Measurements from ENCODE around the gene LLGL2. TPM values are rescaled to one million over a fixed set of nuclear protein-coding genes. Genes with fewer than 3 reads are reported as not detected.

LLGL2 gene
- total and polyA plus RNA-seq, 2 experiments from 2014 or later = 35.2 to 40.3 TPM

GRCh38 chr17:75566416-75566815, 40.9 kb downstream of the LLGL2 start:
- H3K4me1 ChIP-seq (ENCODE audit: low read depth) = no peaks in the 10 kb centered on the region
- H3K36me3 ChIP-seq = no peaks in the 10 kb centered on the region
- no peaks in the 10 kb centered on the region for H3K27me3 ChIP-seq
- H3K27ac ChIP-seq = no peak overlapping the region
- no peak for DNase-seq (ENCODE audit: low read depth in 1 of 2, low spot score in 1 of 2)
- H3K9me3 ChIP-seq (ENCODE audit: low read depth) = no peaks in the 10 kb centered on the region
- TF ChIP-seq, protein P1, sequence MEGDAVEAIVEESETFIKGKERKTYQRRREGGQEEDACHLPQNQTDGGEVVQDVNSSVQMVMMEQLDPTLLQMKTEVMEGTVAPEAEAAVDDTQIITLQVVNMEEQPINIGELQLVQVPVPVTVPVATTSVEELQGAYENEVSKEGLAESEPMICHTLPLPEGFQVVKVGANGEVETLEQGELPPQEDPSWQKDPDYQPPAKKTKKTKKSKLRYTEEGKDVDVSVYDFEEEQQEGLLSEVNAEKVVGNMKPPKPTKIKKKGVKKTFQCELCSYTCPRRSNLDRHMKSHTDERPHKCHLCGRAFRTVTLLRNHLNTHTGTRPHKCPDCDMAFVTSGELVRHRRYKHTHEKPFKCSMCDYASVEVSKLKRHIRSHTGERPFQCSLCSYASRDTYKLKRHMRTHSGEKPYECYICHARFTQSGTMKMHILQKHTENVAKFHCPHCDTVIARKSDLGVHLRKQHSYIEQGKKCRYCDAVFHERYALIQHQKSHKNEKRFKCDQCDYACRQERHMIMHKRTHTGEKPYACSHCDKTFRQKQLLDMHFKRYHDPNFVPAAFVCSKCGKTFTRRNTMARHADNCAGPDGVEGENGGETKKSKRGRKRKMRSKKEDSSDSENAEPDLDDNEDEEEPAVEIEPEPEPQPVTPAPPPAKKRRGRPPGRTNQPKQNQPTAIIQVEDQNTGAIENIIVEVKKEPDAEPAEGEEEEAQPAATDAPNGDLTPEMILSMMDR (IDR thresholded peaks at IDR 0.05; ENCODE audit: low read depth, low read length) = no peak
- H3K4me3 ChIP-seq = no peak overlapping the region

- no peaks in the 10 kb centered on the region for H3K9me3 ChIP-seq (ENCODE audit: low read depth)
- no peaks in the 10 kb centered on the region for H3K36me3 ChIP-seq
- no peaks in the 10 kb centered on the region for H3K4me1 ChIP-seq (ENCODE audit: low read depth)
- no peak overlapping the region for H3K4me3 ChIP-seq
- no peak overlapping the region for H3K27ac ChIP-seq
- TF ChIP-seq, protein P1 (IDR thresholded peaks at IDR 0.05; ENCODE audit: low read depth, low read length) = no peak
- no peak for DNase-seq (ENCODE audit: low read depth in 1 of 2, low spot score in 1 of 2)
- no peaks in the 10 kb centered on the region for H3K27me3 ChIP-seq
These were observed 41.3 kb downstream of the LLGL2 start for GRCh38 chr17:75566834-75567233.

GRCh38 chr17:75568412-75569255, 43.1 kb downstream of the LLGL2 start:
- DNase-seq (ENCODE audit: low read depth in 1 of 2, low spot score in 1 of 2) = no peak
- no peaks in the 10 kb centered on the region for H3K36me3 ChIP-seq
- no peaks in the 10 kb centered on the region for H3K27me3 ChIP-seq
- no peak overlapping the region for H3K27ac ChIP-seq
- no peaks in the 10 kb centered on the region for H3K4me1 ChIP-seq (ENCODE audit: low read depth)
- no peak overlapping the region for H3K4me3 ChIP-seq
- TF ChIP-seq, protein P1 (IDR thresholded peaks at IDR 0.05; ENCODE audit: low read depth, low read length) = no peak
- no peaks in the 10 kb centered on the region for H3K9me3 ChIP-seq (ENCODE audit: low read depth)

DNA sequence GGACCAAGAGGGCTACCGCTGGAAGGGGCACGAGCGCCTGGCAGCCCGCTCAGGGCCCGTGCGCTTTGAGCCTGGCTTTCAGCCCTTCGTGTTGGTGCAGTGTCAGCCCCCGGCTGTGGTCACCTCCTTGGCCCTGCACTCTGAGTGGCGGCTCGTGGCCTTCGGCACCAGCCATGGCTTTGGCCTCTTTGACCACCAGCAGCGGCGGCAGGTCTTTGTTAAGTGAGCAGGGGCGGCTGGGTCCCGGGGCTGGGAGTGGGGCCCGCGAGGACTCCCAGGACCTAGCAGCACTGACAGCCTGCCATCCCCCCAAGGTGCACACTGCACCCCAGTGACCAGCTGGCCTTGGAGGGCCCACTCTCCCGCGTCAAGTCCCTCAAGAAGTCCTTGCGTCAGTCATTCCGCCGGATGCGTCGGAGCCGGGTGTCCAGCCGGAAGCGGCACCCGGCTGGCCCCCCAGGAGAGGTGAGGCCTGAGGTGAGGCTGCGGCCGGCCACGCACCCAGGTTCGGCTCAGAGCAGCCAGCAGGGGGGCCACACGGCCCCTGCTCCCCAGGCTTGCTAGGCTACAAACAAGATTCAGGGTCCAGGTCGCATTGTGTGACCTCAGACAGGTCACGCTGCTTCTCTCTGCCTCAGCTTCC, 44.7 kb downstream of the LLGL2 start:
- Histone ChIP-seq H3K27ac (no peak overlapping the region), H3K4me1 (ENCODE audit: low read depth) (no peaks in the 10 kb centered on the region), H3K4me3 (no peak overlapping the region), H3K36me3 (no peaks in the 10 kb centered on the region), H3K27me3 (no peaks in the 10 kb centered on the region), H3K9me3 (ENCODE audit: low read depth) (no peaks in the 10 kb centered on the region)
- DNase-seq (ENCODE audit: low read depth in 1 of 2, low spot score in 1 of 2) = no peak
- TF ChIP-seq, protein P1 (IDR thresholded peaks at IDR 0.05; ENCODE audit: low read depth, low read length) = no peak

DNA sequence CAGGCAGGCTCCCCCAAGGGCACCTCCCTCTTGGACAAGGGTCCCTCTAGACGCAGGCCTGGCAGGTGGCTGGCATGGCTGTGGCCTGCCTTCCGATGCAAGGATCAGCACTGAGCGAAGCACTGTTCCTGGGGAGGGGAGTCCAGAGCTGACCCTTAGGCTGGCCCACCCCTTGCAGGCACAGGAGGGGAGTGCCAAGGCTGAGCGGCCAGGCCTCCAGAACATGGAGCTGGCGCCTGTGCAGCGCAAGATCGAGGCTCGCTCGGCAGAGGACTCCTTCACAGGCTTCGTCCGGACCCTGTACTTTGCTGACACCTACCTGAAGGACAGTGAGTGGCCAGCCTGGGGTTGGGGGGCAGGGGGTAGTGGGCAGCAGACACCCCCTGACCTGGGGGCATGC, 45.3 kb downstream of the LLGL2 start:
- DNase-seq (ENCODE audit: low read depth in 1 of 2, low spot score in 1 of 2) = no peak
- no peaks in the 10 kb centered on the region for H3K27me3 ChIP-seq
- H3K4me3 ChIP-seq = no peak overlapping the region
- TF ChIP-seq, protein P1 (IDR thresholded peaks at IDR 0.05; ENCODE audit: low read depth, low read length) = no peak
- H3K9me3 ChIP-seq (ENCODE audit: low read depth) = no peaks in the 10 kb centered on the region
- no peaks in the 10 kb centered on the region for H3K4me1 ChIP-seq (ENCODE audit: low read depth)
- H3K36me3 ChIP-seq = no peaks in the 10 kb centered on the region
- H3K27ac ChIP-seq = no peak overlapping the region

Measured in cardiac muscle cell (in vitro differentiated cells and primary cell).